PFSK-1 (cell line): ENCODE measurements around the gene TEX30.

ENCODE experiments used
- FOXP2 ChIP-seq: optimal IDR thresholded peaks from 2 replicates; pipeline ENCODE3; 2011; ENCODE audit warnings: borderline replicate concordance, control low read depth, inconsistent platforms; ENCODE audit not compliant: insufficient read depth; ENCODE audit errors: extremely low read length, extremely low read depth
- POLR2AphosphoS5 ChIP-seq: IDR thresholded peaks from 2 replicates; pipeline ENCODE4 v1.6.1; 2012; ENCODE audit warnings: low read depth, mild to moderate bottlenecking, control low read depth, low read length, moderate library complexity
- TAF1 ChIP-seq: IDR thresholded peaks from 2 replicates; pipeline ENCODE4 v1.6.1; 2012; ENCODE audit warnings: low read length, control low read depth, borderline replicate concordance; ENCODE audit not compliant: insufficient read depth
- TF ChIP-seq, protein P1 (sequence below), 2 experiments: IDR thresholded peaks; 2 replicates each; pipeline versions ENCODE4 v1.6.1 to v1.8.0; 2011 to 2012; ENCODE audit warnings: low read depth in 2 of 2, low read length in 2 of 2, control low read depth in 1 of 2, inconsistent platforms in 1 of 2, mild to moderate bottlenecking in 1 of 2, moderate library complexity in 1 of 2; ENCODE audit not compliant: insufficient read depth in 1 of 2

DNA sequence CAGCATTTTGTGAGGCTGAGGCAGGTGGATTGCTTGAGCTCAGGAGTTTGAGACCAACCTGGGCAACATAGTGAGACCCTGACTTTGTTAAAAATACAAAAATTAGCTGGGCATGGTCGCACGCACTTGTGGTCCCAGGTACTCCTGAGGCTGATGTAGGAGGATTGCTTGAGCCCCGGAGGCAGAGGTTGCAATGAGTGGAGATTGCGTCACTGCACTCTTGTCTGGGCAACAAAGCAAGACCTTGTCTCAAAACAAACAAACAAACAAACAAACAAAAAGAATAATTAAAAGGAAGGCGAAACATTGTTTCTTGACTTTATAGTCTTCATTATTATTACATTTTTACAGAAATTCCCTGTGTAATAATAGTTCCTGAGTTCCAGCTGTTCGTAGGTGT is 41.2 kb upstream of the TEX30 start:
- no peak for TF ChIP-seq POLR2AphosphoS5
- no peak for TF ChIP-seq TAF1
- TF ChIP-seq FOXP2 = no peak
- TF ChIP-seq, protein P1, sequence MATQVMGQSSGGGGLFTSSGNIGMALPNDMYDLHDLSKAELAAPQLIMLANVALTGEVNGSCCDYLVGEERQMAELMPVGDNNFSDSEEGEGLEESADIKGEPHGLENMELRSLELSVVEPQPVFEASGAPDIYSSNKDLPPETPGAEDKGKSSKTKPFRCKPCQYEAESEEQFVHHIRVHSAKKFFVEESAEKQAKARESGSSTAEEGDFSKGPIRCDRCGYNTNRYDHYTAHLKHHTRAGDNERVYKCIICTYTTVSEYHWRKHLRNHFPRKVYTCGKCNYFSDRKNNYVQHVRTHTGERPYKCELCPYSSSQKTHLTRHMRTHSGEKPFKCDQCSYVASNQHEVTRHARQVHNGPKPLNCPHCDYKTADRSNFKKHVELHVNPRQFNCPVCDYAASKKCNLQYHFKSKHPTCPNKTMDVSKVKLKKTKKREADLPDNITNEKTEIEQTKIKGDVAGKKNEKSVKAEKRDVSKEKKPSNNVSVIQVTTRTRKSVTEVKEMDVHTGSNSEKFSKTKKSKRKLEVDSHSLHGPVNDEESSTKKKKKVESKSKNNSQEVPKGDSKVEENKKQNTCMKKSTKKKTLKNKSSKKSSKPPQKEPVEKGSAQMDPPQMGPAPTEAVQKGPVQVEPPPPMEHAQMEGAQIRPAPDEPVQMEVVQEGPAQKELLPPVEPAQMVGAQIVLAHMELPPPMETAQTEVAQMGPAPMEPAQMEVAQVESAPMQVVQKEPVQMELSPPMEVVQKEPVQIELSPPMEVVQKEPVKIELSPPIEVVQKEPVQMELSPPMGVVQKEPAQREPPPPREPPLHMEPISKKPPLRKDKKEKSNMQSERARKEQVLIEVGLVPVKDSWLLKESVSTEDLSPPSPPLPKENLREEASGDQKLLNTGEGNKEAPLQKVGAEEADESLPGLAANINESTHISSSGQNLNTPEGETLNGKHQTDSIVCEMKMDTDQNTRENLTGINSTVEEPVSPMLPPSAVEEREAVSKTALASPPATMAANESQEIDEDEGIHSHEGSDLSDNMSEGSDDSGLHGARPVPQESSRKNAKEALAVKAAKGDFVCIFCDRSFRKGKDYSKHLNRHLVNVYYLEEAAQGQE (IDR thresholded peaks at IDR 0.05; ENCODE audit: insufficient read depth in 1 of 2, low read depth in 2 of 2, low read length in 2 of 2) = no peak
